Caco-2 (cell line): ENCODE results near the gene GCH1. TPM values are rescaled to one million over a fixed set of nuclear protein-coding genes. Genes with fewer than 3 reads are reported as not detected.

Source experiments
- BruUV-seq: library from RNA; stranded (reverse); fragments of 400-500 nt; replicated peaks from 2 replicates; lab custom pipeline; 2021; lab: Mats Ljungman, UMichigan
- CTCF ChIA-PET: fragments of 300-600 bp; sonication (Branson Sonifier 250); formaldehyde crosslinking; loops from one replicate; lab custom pipeline; 2022; ENCODE audit warnings: antibody characterized with exemption; lab: Charles Lee
- POLR2A ChIA-PET: fragments of 300-600 bp; sonication (Branson Sonifier 250); formaldehyde crosslinking; loops from one replicate; lab custom pipeline; 2022; ENCODE audit warnings: antibody characterized with exemption; lab: Charles Lee
- DNase-seq, 2 experiments: peaks; one replicate each; pipeline versions ENCODE4 v3.0.0 to v3.0.0-alpha.2; 2020 to 2022
- H3K27me3 ChIP-seq: replicated peaks from 2 replicates; pipeline ENCODE4 v1.6.0; 2011; ENCODE audit warnings: low read length; ENCODE audit not compliant: control insufficient read depth, insufficient read depth
- H3K36me3 ChIP-seq: 2 replicates; pipeline ENCODE4 v1.5.1; 2011; ENCODE audit warnings: low read length; ENCODE audit not compliant: control insufficient read depth, insufficient read depth
- H3K4me1 ChIP-seq: fragments of 250-450 bp; sonication (Bioruptor Pico); 2 replicates; pipeline ENCODE4 v1.5.1; 2020; ENCODE audit warnings: mild to moderate bottlenecking
- H3K4me3 ChIP-seq: 2 replicates; pipeline ENCODE4 v1.5.1; 2011; ENCODE audit warnings: low read depth, mild to moderate bottlenecking, control low read depth, low read length
- H3K9me3 ChIP-seq: fragments of 250-450 bp; sonication (Bioruptor Pico); 2 replicates; pipeline ENCODE4 v1.5.1; 2020; ENCODE audit warnings: mild to moderate bottlenecking, moderate library complexity
- H3K27ac Mint-ChIP-seq: one replicate; pipeline ENCODE4 v1.8.0; 2022; ENCODE audit warnings: mixed read lengths; ENCODE audit not compliant: unreplicated experiment
- H3K27me3 Mint-ChIP-seq: one replicate; pipeline ENCODE4 v1.8.0; 2022; ENCODE audit warnings: mixed read lengths; ENCODE audit not compliant: insufficient read depth, unreplicated experiment
- H3K36me3 Mint-ChIP-seq: one replicate; pipeline ENCODE4 v1.8.0; 2022; ENCODE audit warnings: mild to moderate bottlenecking, mixed read lengths; ENCODE audit not compliant: insufficient read depth, unreplicated experiment
- H3K4me1 Mint-ChIP-seq: one replicate; pipeline ENCODE4 v1.8.0; 2022; ENCODE audit warnings: low read depth, mixed read lengths; ENCODE audit not compliant: unreplicated experiment
- H3K4me3 Mint-ChIP-seq: one replicate; pipeline ENCODE4 v1.8.0; 2022; ENCODE audit warnings: mild to moderate bottlenecking, moderate library complexity, mixed read lengths; ENCODE audit not compliant: unreplicated experiment
- H3K9me3 Mint-ChIP-seq: one replicate; pipeline ENCODE4 v1.8.0; 2022; ENCODE audit warnings: mixed read lengths; ENCODE audit not compliant: unreplicated experiment
- CTCF ChIP-seq, 2 experiments: fragments of 200-600 bp in 1 of 2; IDR thresholded peaks; 1 replicate in 1 of 2; 2 replicates in 1 of 2; pipeline versions ENCODE4 v1.5.1 to v1.8.0; 2011 to 2022; ENCODE audit warnings: antibody characterized with exemption in 1 of 2, control low read depth in 1 of 2, inconsistent platforms in 1 of 2, low read depth in 1 of 2, low read length in 1 of 2, mild to moderate bottlenecking in 1 of 2, moderate library complexity in 1 of 2; ENCODE audit not compliant: insufficient read depth in 1 of 2, severe bottlenecking in 1 of 2, unreplicated experiment in 1 of 2
- intact Hi-C: fragments of 100-400 bp; cut with micrococcal nuclease; formaldehyde crosslinking; loops from one replicate; pipeline ENCODE4 v1.10.0; 2022; ENCODE audit not compliant: unreplicated experiment
- total RNA-seq: library from RNA; stranded (reverse); gene quantifications from 2 replicates; pipeline ENCODE4 v1.2.3, GENCODE V29; 2022

The GCH1 gene
- total RNA-seq, 1 experiment from 2014 or later, result 17.9 TPM

DNA sequence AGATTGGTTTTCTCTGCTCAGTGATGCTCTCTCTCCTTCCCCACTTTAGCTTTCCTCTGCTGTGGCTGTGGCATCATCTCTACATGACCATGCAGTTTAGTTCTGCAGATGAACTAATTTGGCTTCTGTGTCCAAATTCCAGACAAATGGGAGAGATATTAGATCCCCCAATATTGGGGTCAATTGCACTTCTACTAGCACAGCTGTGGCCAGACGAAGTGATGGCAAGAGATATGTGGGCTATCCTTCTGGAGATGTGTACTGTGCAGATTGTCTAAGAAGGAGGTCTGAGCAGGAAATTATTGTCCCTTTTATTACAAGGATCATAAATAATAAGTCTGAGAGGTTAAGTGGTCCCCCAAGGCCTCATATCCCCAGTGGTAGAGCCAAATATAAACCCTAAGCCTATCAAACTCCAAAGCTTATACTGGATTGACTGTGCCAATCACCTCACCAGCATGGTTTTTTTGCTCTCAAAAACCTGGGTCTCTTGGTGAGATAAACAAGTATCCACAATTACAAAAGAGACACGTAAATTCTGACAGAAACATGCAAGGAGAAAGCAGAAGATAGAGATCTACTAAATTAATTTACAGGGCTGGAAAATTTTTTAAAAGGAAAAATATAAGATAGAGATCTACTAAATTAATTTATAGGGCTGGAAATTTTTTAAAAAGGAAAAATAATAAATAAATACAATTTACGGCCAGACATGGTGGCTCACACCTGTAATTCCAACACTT, 29.1 kb upstream of the GCH1 start:
- H3K4me3 Mint-ChIP-seq, result no peak overlapping the region
- Histone ChIP-seq H3K27me3 (no peaks in the 10 kb centered on the region), H3K4me1 (no peaks in the 10 kb centered on the region), H3K4me3 (no peak overlapping the region), H3K36me3 (no peaks in the 10 kb centered on the region), H3K9me3 (no peaks in the 10 kb centered on the region)
- H3K36me3 Mint-ChIP-seq, result no peaks in the 10 kb centered on the region
- H3K4me1 Mint-ChIP-seq, result no peaks in the 10 kb centered on the region
- intact Hi-C loops, result no loop called here
- ChIA-PET CTCF (no interaction called here), POLR2A (no interaction called here)
- no peak for DNase-seq
- TF ChIP-seq CTCF (IDR thresholded peaks at IDR 0.05; ENCODE audit: insufficient read depth in 1 of 2, low read depth in 1 of 2, low read length in 1 of 2, severe bottlenecking in 1 of 2, unreplicated experiment in 1 of 2), result no peak
- no peak overlapping the region for H3K27ac Mint-ChIP-seq
- no TSS peak for BruUV-seq
- no peaks in the 10 kb centered on the region for H3K27me3 Mint-ChIP-seq
- no peaks in the 10 kb centered on the region for H3K9me3 Mint-ChIP-seq

DNA sequence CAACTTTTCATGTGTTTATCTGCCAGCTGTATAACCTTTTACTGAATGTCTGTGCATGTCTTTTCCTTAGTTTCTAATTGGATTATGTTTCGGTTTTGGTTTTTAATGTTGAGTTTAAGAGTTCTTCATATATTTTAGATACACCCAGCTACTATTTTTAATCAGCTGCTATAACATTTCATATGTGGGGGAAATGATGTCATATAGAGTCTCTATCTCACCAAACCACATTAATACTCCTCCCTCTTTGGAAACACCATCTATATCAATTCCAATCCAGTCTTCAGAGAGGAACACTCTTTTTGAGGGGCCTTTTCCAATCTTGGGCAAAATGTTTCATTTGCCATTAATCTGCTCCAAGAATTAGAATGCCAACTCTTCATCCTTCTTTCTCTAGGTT, 28.5 kb upstream of the GCH1 start:
- ChIA-PET POLR2A (no interaction called here), CTCF (no interaction called here)
- H3K27ac Mint-ChIP-seq, result no peak overlapping the region
- no peak overlapping the region for H3K4me3 Mint-ChIP-seq
- Histone ChIP-seq H3K27me3 (no peaks in the 10 kb centered on the region), H3K4me3 (no peak overlapping the region), H3K9me3 (no peaks in the 10 kb centered on the region), H3K36me3 (no peaks in the 10 kb centered on the region), H3K4me1 (no peaks in the 10 kb centered on the region)
- no peak for TF ChIP-seq CTCF (IDR thresholded peaks at IDR 0.05; ENCODE audit: insufficient read depth in 1 of 2, low read depth in 1 of 2, low read length in 1 of 2, severe bottlenecking in 1 of 2, unreplicated experiment in 1 of 2)
- BruUV-seq, result no TSS peak
- no peak for DNase-seq
- H3K36me3 Mint-ChIP-seq, result no peaks in the 10 kb centered on the region
- H3K4me1 Mint-ChIP-seq, result no peaks in the 10 kb centered on the region
- H3K9me3 Mint-ChIP-seq, result no peaks in the 10 kb centered on the region
- no peaks in the 10 kb centered on the region for H3K27me3 Mint-ChIP-seq
- intact Hi-C loops, result no loop called here

GRCh38 chr14:54929556-54929955, 26.9 kb upstream of the GCH1 start:
- Histone ChIP-seq H3K4me3 (no peak overlapping the region), H3K9me3 (no peaks in the 10 kb centered on the region), H3K4me1 (no peaks in the 10 kb centered on the region), H3K36me3 (no peaks in the 10 kb centered on the region), H3K27me3 (no peaks in the 10 kb centered on the region)
- H3K36me3 Mint-ChIP-seq, result no peaks in the 10 kb centered on the region
- no peak overlapping the region for H3K4me3 Mint-ChIP-seq
- no peaks in the 10 kb centered on the region for H3K9me3 Mint-ChIP-seq
- no peak for DNase-seq
- no peak overlapping the region for H3K27ac Mint-ChIP-seq
- intact Hi-C loops, result no loop called here
- BruUV-seq, result no TSS peak
- no peaks in the 10 kb centered on the region for H3K27me3 Mint-ChIP-seq
- TF ChIP-seq CTCF (IDR thresholded peaks at IDR 0.05; ENCODE audit: insufficient read depth in 1 of 2, low read depth in 1 of 2, low read length in 1 of 2, severe bottlenecking in 1 of 2, unreplicated experiment in 1 of 2), result no peak
- POLR2A ChIA-PET, result no interaction called here
- CTCF ChIA-PET, result no interaction called here
- H3K4me1 Mint-ChIP-seq, result no peaks in the 10 kb centered on the region
